Stimulated activated CD8-positive, alpha-beta memory T cell treated with anti-CD3 and anti-CD28 coated beads, Interleukin-7, amount 100 ng/mL, for 24 hours (primary cell): Measurements from ENCODE around the gene ING1.

ENCODE experiments used
- DNase-seq: peaks from one replicate; pipeline ENCODE4 v3.0.0-alpha.2; 2020; ENCODE audit warnings: low read depth

The ING1 gene

DNA sequence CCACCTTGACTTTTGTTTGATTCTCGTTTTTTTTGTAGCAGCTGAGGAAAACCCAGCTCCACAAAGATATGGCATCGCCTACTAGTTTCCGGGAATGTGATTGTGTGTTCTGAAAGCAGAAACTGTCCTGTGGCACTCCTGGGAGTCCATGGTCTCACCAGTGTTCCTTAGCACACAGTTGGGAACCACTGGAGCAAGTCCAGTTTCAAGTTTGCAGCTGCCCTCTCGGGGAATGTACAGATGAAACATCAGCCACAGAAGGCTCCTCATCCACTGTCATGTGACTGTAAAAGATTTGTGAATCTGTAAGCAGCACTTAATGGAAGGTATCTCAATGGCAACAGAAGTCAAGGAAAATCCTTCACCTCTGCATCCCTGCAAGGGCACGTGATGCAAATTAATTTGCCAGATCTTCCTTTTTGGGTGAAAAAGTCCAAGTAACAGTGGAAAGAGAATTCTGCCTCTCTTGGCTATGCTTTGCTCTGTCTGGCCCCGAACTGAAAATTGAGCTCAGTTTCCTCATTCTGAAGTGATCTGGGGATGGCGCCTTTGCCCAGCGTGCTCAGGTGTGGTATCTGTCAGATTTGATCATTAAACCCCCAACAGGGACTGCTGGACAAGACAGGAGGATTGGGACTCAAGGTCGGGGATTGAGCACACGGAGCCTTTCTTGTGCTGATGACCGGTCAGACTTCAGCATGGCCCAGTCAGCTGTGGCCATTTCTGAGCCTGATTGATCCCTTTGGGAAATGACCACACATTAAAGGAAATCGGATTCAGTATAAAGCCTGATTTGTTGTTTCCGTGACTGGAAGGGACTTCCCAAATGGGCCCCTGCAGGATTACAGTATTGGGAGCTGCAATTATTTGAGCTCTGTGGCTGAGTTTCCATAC is 58.8 kb downstream of the ING1 start:
- no peak for DNase-seq
